ENCODE results near the gene SORCS1.

DNA sequence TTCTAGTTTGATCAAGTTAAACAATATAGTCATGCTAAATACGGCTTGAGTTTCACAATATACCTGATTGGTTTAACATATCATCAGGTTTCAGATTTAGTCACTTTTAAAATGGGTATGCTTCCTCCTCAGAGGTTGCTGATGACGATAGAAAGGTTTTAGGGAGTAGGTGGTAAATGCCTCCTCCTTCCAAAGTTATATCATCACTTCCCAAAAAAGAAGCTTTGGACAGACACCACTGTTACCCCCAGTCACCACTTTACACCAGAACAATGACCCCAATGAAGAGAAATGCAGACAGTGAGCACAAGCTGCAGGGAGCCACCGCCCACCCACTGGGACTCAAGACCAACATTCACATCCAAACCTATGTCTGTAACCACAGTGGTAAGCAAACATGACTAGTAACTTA, 244.6 kb downstream of the SORCS1 start:
- TF ChIP-seq HNRNPUL1 (IDR thresholded peaks at IDR 0.05; ENCODE audit: low read depth, low read length): no peak
- TF ChIP-seq, protein P1, sequence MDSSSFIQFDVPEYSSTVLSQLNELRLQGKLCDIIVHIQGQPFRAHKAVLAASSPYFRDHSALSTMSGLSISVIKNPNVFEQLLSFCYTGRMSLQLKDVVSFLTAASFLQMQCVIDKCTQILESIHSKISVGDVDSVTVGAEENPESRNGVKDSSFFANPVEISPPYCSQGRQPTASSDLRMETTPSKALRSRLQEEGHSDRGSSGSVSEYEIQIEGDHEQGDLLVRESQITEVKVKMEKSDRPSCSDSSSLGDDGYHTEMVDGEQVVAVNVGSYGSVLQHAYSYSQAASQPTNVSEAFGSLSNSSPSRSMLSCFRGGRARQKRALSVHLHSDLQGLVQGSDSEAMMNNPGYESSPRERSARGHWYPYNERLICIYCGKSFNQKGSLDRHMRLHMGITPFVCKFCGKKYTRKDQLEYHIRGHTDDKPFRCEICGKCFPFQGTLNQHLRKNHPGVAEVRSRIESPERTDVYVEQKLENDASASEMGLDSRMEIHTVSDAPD (CRISPR knock-in tag; IDR thresholded peaks at IDR 0.05): no peak
- no peak for TF ChIP-seq ZNF776 (CRISPR knock-in tag; IDR thresholded peaks at IDR 0.05)
- TF ChIP-seq POLR2AphosphoS5 (IDR thresholded peaks at IDR 0.05; ENCODE audit: low read depth, low read length): no peak
- TF ChIP-seq ZNF232 (CRISPR knock-in tag; IDR thresholded peaks at IDR 0.05; ENCODE audit: borderline replicate concordance): no peak
- no peak for TF ChIP-seq FIP1L1 (IDR thresholded peaks at IDR 0.05; ENCODE audit: borderline replicate concordance, insufficient read depth, low read depth, low read length)
- TF ChIP-seq REPIN1 (CRISPR knock-in tag; IDR thresholded peaks at IDR 0.05; ENCODE audit: borderline replicate concordance, low read depth): no peak

Measured in HepG2 (cell line).